AG10803 (cell line): ENCODE data around the gene UEVLD.

Experiments
- DNase-seq: peaks from one replicate; pipeline ENCODE4 v3.0.0; 2010; ENCODE audit warnings: low read depth
- H3K4me3 ChIP-seq: 2 replicates; pipeline ENCODE4 v1.5.1; 2011; ENCODE audit warnings: mild to moderate bottlenecking, low read length, control low read depth
- TF ChIP-seq, protein P1 (sequence below): conservative IDR thresholded peaks from 2 replicates; pipeline ENCODE4 v1.5.1; 2011; ENCODE audit warnings: mild to moderate bottlenecking, low read length, control low read depth, inconsistent platforms

Gene UEVLD

DNA sequence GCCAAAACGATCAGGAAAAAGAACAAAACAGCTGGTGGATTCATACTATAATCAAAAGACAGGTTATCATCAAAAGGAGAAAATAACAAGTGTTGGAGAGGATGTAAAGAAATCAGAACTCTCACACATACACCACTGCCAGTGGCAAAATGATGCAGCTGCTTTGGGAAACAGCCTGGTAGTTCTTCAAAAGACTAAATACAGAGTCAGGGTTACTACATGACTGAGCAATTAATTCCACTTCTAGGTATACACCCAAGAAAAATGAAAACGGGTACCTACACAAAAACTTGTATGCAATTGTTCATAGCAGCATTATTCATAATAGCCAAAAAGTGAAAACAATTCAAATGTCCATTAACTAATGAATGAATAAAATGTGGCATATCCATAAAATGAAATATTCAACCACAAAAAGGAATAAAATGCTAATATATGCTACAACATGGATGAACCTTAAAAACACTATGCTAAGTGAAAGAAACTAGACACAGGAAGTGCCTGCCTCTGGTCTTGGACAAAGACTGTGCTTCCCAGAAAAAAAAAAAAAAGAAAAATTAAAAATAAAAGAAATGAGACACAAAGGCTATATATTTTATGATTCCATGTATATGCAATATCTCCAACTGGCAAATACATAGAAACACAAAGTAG, 8.3 kb downstream of the UEVLD start:
- TF ChIP-seq, protein P1, sequence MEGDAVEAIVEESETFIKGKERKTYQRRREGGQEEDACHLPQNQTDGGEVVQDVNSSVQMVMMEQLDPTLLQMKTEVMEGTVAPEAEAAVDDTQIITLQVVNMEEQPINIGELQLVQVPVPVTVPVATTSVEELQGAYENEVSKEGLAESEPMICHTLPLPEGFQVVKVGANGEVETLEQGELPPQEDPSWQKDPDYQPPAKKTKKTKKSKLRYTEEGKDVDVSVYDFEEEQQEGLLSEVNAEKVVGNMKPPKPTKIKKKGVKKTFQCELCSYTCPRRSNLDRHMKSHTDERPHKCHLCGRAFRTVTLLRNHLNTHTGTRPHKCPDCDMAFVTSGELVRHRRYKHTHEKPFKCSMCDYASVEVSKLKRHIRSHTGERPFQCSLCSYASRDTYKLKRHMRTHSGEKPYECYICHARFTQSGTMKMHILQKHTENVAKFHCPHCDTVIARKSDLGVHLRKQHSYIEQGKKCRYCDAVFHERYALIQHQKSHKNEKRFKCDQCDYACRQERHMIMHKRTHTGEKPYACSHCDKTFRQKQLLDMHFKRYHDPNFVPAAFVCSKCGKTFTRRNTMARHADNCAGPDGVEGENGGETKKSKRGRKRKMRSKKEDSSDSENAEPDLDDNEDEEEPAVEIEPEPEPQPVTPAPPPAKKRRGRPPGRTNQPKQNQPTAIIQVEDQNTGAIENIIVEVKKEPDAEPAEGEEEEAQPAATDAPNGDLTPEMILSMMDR = no peak
- no peak for DNase-seq
- H3K4me3 ChIP-seq = no peak overlapping the region

GRCh38 chr11:18578975-18579598, 9.4 kb downstream of the UEVLD start:
- no peak for DNase-seq
- TF ChIP-seq, protein P1 = no peak
- H3K4me3 ChIP-seq = no peak overlapping the region

GRCh38 chr11:18575361-18575760, 13.2 kb downstream of the UEVLD start:
- TF ChIP-seq, protein P1 = no peak
- no peak for DNase-seq
- no peak overlapping the region for H3K4me3 ChIP-seq

DNA sequence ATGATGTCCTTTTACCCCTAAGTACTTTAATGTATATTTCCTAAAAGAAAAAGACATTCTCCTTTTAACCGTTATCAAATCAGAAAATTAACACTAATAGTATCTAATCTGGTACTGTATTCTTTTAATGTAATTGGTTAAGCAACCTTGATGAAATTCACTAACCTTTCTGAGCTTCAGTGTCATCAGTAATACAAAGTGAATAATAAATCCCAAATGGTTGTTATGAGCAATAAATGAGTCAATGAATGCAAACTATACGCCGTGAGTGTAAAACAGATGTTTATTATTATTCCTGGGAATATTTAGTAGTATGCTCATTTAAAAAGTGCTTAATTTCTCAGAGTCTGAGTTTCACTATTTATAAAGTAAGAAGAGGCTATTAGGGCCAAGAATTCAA, 21.5 kb downstream of the UEVLD start:
- TF ChIP-seq, protein P1 = no peak
- H3K4me3 ChIP-seq = no peak overlapping the region
- DNase-seq = peak; percentile 27

- TF ChIP-seq, protein P1 = no peak
- no peak for DNase-seq
- no peak overlapping the region for H3K4me3 ChIP-seq
Observed at GRCh38 chr11:18566406-18566805, 22.1 kb downstream of the UEVLD start.

- no peak for DNase-seq
- TF ChIP-seq, protein P1 = no peak
Observed at GRCh38 chr11:18564149-18564548, 24.4 kb downstream of the UEVLD start.

GRCh38 chr11:18563090-18563730, 25.3 kb downstream of the UEVLD start:
- TF ChIP-seq, protein P1 = no peak
- no peak for DNase-seq
- H3K4me3 ChIP-seq = no peak overlapping the region

More at GRCh38 chr11:18564149-18564548, 24.4 kb downstream of the UEVLD start:
- no peak overlapping the region for H3K4me3 ChIP-seq
